ENCODE results near the gene FBXO7. TPM values are rescaled to one million over a fixed set of nuclear protein-coding genes. Genes with fewer than 3 reads are reported as not detected.

The FBXO7 gene
- total RNA-seq, 1 donor from 2014 or later, result 101 TPM

GRCh38 chr22:32548039-32548438 lies 73.4 kb downstream of the FBXO7 start:
- intact Hi-C loops (cut with micrococcal nuclease), result no loop called here

Other genes with a start within 250 kb of the FBXO7 start
- not detected in 2 replicates for gene SLC5A4, start 219.5 kb upstream of the FBXO7 start, total RNA-seq
- not detected in 2 replicates for gene RFPL3, start 116.9 kb upstream of the FBXO7 start, total RNA-seq
- 60.2 and 65.5 TPM in 2 replicates for gene RTCB, start 62.6 kb upstream of the FBXO7 start, total RNA-seq
- gene BPIFC, start 10.4 kb upstream of the FBXO7 start, total RNA-seq, result not detected in 2 replicates

Measured in T-helper 2 cell treated with Interferon-gamma antibody and Interleukin-4, amounts not matched to agents 100 ng/mL and 5 ng/mL, for 36 hours (primary cell).